T-helper 2 cell treated with Interferon-gamma antibody and Interleukin-4, amounts not matched to agents 5 μg/mL and 100 μg/mL, for 36 hours (primary cell): Measurements from ENCODE around the gene ST3GAL5.

ENCODE experiments used
- DNase-seq: peaks from one replicate; pipeline ENCODE4 v3.0.0; 2021; ENCODE audit warnings: low spot score
- H3K27ac Mint-ChIP-seq: one replicate; pipeline ENCODE4 v1.8.0; 2021; ENCODE audit warnings: mild to moderate bottlenecking, mixed read lengths
- H3K27me3 Mint-ChIP-seq: one replicate; pipeline ENCODE4 v1.8.0; 2021; ENCODE audit warnings: low read depth, mixed read lengths
- H3K36me3 Mint-ChIP-seq: one replicate; pipeline ENCODE4 v1.8.0; 2021; ENCODE audit warnings: low read depth, mixed read lengths
- H3K4me1 Mint-ChIP-seq: one replicate; pipeline ENCODE4 v1.8.0; 2021; ENCODE audit warnings: low read depth, mixed read lengths
- H3K4me3 Mint-ChIP-seq: one replicate; pipeline ENCODE4 v1.8.0; 2022; ENCODE audit warnings: mild to moderate bottlenecking, moderate library complexity, mixed read lengths
- H3K9me3 Mint-ChIP-seq: one replicate; pipeline ENCODE4 v1.8.0; 2021; ENCODE audit warnings: mixed read lengths

ST3GAL5 gene

GRCh38 chr2:85813211-85813981 lies 75.4 kb downstream of the ST3GAL5 start:
- Mint-ChIP-seq H3K27me3 (peaks cover 20% of the 10 kb centered on the region), H3K4me3 (no peak overlapping the region), H3K36me3 (no peaks in the 10 kb centered on the region), H3K4me1 (no peaks in the 10 kb centered on the region), H3K9me3 (no peaks in the 10 kb centered on the region), H3K27ac (no peak overlapping the region)
- no peak for DNase-seq

- Mint-ChIP-seq H3K27ac (no peak overlapping the region), H3K4me1 (no peaks in the 10 kb centered on the region), H3K27me3 (peaks cover 14% of the 10 kb centered on the region), H3K4me3 (no peak overlapping the region), H3K9me3 (no peaks in the 10 kb centered on the region), H3K36me3 (no peaks in the 10 kb centered on the region)
- DNase-seq, result no peak
Measured at GRCh38 chr2:85812094-85812735, 76.6 kb downstream of the ST3GAL5 start.

DNA sequence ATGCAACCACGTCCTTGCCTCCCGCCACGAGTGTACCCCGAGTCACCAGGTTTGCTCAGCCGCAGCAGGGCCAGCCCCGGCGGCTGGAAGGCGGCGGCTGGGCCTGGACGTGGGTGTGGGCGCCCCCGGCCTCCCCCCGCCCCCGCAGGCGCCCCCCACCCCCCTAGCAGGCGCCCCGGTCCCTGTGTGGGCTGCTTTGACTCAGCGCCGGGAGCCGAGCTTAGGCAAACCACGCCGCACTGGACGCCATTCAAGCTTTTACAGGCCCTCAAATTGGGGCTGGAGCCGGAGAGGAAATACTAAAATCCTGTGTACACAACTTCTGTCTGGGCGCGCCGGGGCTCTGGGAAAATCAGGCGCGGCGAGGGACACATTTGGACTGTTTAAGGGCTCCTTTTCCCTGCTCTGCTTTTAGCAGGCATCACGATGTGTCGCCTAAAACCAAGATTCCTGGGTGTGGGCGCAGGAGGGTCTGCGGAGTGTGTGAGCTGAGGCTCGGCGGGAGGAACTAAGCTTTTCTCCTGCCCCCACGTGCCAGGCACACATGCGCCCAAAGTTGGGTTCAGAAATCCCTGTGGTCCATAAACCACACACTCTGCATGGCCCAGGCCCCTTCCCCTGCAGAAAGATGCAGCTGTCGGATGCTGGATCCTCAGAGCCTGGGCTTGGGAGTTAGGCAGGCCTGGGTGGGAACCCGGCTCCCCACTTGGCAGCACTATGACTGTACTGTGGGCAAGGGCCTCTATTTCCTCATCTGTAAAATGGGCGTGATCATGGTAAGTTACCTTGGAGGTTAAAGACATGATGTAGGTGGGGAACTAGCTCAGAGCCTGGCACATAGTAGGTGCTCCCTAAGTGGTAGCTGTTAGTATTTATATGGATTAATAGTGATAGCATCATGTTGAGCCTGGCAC lies 77.4 kb downstream of the ST3GAL5 start:
- H3K4me1 Mint-ChIP-seq, result no peaks in the 10 kb centered on the region
- no peak for DNase-seq
- peaks cover 14% of the 10 kb centered on the region for H3K27me3 Mint-ChIP-seq
- H3K27ac Mint-ChIP-seq, result no peak overlapping the region
- no peaks in the 10 kb centered on the region for H3K36me3 Mint-ChIP-seq
- no peaks in the 10 kb centered on the region for H3K9me3 Mint-ChIP-seq
- H3K4me3 Mint-ChIP-seq, result no peak overlapping the region

DNA sequence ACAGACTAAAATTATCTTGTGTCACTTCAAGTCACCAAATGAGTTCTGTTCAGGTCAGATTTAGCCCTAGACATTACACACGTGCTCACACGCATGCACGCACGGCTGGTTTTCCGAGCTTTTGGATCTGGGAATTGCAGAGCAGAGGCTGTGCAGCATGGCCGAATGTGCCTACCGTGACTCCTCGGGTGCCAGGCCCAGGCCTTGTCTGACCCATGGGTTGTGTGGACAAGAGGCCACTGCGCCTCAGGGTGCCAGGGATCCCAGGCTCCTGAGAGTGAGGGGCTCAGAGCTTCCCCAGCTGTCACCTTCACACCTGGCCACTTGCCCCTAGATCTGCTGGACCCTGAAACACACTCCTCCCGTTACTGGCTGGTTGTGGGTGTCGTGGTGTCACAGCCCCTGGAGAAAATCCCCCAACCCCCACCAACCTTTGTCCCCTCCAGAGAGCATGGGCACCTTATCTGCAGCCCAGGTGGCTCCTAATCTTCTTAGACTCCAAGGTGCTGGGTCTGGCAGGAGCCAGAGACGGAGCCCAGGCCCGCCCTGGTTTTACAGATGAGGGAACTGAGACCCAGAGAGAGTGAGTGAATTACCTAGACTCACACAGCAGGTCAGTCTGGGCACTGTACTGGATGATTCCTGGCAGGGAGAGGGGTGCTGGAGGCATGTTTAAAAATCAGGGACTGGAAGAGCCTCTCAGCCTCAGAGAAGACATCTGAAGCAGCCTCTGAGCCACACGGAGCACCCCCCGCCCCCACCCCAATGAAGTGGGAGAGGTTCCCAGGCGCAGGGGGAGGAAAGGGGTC lies 78.2 kb downstream of the ST3GAL5 start:
- Mint-ChIP-seq H3K4me1 (no peaks in the 10 kb centered on the region), H3K9me3 (no peaks in the 10 kb centered on the region)
- no peak for DNase-seq

DNA sequence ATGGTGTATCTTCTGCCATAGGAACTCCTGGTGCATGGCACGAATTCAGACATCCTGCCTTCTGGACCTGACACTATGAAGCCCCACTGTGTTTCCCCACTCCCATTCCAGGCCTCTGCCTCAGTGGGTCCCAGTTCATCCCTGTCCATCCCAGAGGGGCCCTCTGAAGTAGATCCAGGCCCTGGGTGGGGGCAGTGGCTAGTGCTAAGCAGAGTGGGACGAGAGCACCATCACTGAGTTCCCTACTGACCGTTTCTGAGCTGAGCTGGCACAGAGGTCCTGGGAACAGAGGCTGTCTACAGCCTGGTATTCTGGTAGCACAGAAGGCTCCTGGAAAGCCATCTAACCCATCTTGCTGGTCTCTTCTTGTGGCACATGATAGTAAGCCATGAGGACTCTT lies 81.0 kb downstream of the ST3GAL5 start:
- Mint-ChIP-seq H3K4me3 (no peak overlapping the region), H3K27ac (no peak overlapping the region), H3K36me3 (no peaks in the 10 kb centered on the region), H3K27me3 (peaks cover 8% of the 10 kb centered on the region), H3K4me1 (peaks cover 7% of the 10 kb centered on the region), H3K9me3 (no peaks in the 10 kb centered on the region)
- no peak for DNase-seq

More for the DNA sequence above, 78.2 kb downstream of the ST3GAL5 start:
- Mint-ChIP-seq H3K27ac (no peak overlapping the region), H3K36me3 (no peaks in the 10 kb centered on the region), H3K4me3 (no peak overlapping the region), H3K27me3 (peaks cover 14% of the 10 kb centered on the region)

DNA sequence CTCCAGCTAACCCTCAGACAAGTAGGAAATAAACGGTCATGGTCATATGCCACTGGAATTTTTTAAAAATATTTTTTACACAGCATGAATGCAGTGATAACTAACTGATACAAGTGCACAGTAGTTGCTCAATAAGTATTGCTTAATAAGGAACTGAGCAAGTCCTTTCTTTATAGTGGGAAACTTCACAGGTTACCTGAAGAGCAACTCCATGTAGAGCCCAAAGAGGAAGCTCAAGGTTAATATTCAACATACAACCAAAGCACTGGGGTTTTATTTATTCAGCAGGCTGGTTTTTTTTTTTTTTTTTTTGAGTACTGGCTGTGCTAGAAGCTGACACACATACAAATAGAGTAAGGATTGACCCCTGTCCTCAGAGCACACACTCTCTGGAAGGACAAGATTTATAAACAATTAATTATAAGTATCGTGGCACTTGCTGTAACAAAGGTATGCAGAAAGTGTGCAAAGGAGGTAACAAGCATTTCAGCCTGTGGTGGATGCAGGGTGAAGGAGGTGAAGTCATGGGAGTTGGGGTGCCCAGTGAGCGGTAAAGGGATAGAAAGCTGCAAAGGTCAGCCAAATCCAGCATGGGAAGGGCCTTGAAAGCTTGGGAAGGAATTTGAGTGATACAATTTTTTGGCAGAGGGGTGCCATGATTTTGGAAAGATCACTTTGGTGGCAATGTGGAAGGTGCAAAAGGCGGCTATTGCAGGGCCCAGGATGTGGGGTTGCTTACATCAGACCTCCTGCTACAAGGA lies 82.3 kb downstream of the ST3GAL5 start:
- Mint-ChIP-seq H3K27me3 (peaks cover 8% of the 10 kb centered on the region), H3K4me1 (peaks cover 7% of the 10 kb centered on the region), H3K9me3 (no peaks in the 10 kb centered on the region), H3K36me3 (no peaks in the 10 kb centered on the region), H3K27ac (no peak overlapping the region), H3K4me3 (no peak overlapping the region)
- no peak for DNase-seq

- no peak for DNase-seq
Measured at GRCh38 chr2:85804583-85804982, 84.2 kb downstream of the ST3GAL5 start.

DNA sequence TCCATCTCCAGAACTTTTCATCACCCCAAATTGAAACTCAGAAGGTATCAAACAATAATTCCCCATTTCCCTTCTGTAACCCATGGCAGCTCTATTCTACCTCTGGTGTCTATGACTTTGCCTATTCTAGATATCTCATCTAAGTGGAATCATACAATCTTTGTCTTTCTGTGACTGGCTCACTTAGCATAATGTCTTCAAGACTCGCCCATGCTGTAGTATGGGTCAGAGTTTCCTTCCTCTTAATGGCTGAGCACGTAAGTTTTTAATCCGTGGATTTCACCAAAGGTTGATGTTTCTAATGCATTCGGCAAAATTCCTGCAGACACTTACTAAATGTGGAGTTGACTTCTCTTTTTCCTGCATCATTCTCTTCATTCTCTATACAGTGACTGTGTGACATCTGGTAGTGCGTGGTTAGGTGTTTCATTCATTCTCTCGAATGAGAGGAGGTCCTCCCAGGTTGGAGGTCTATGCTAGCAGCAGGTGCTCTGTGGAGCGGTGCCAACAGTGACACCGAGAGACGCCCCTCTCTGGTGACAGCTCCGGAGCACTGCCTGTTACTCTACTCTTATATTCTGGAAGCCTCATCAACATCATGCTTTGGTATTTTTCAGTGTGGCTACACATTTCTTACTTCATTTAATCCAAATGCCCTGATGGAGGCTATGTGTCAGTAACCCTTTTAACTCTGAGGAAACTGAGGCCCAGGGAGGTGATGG lies 84.9 kb downstream of the ST3GAL5 start:
- Mint-ChIP-seq H3K4me3 (no peak overlapping the region), H3K27me3 (peaks cover 8% of the 10 kb centered on the region), H3K9me3 (no peaks in the 10 kb centered on the region), H3K27ac (no peak overlapping the region), H3K36me3 (no peaks in the 10 kb centered on the region), H3K4me1 (peaks cover 7% of the 10 kb centered on the region)
- DNase-seq, result no peak

More at GRCh38 chr2:85804583-85804982, 84.2 kb downstream of the ST3GAL5 start:
- peaks cover 7% of the 10 kb centered on the region for H3K4me1 Mint-ChIP-seq
- no peak overlapping the region for H3K4me3 Mint-ChIP-seq
- no peak overlapping the region for H3K27ac Mint-ChIP-seq
- no peaks in the 10 kb centered on the region for H3K9me3 Mint-ChIP-seq
- H3K36me3 Mint-ChIP-seq, result no peaks in the 10 kb centered on the region
- H3K27me3 Mint-ChIP-seq, result peaks cover 7% of the 10 kb centered on the region

GRCh38 chr2:85802354-85803103 lies 86.3 kb downstream of the ST3GAL5 start:
- DNase-seq, result no peak

DNA sequence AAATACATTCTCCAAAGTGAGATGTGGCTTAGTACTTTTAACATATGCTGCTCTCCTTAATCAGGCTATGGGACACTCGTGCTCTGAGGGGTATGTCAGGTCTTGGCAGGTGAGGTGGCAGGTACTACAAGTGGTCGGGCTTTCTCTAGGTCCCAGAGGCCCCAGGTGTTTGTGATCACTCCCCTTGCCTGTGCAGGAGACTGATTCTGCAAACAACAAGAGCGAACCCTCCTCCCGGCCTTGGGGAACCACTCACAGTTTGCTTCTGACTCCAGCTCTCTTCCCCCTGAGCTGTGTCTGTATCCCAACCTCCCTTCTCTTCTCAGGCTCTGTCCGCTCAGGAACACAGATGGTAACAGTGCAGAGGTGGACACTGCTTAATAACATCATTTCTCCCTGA lies 86.9 kb downstream of the ST3GAL5 start:
- Mint-ChIP-seq H3K36me3 (no peaks in the 10 kb centered on the region), H3K4me1 (peaks cover 7% of the 10 kb centered on the region), H3K27me3 (peaks cover 12% of the 10 kb centered on the region), H3K9me3 (no peaks in the 10 kb centered on the region), H3K27ac (no peak overlapping the region), H3K4me3 (no peak overlapping the region)
- no peak for DNase-seq

More at GRCh38 chr2:85802354-85803103, 86.3 kb downstream of the ST3GAL5 start:
- Mint-ChIP-seq H3K27me3 (peaks cover 12% of the 10 kb centered on the region), H3K36me3 (no peaks in the 10 kb centered on the region), H3K27ac (no peak overlapping the region), H3K4me1 (peaks cover 7% of the 10 kb centered on the region), H3K9me3 (no peaks in the 10 kb centered on the region), H3K4me3 (no peak overlapping the region)

DNA sequence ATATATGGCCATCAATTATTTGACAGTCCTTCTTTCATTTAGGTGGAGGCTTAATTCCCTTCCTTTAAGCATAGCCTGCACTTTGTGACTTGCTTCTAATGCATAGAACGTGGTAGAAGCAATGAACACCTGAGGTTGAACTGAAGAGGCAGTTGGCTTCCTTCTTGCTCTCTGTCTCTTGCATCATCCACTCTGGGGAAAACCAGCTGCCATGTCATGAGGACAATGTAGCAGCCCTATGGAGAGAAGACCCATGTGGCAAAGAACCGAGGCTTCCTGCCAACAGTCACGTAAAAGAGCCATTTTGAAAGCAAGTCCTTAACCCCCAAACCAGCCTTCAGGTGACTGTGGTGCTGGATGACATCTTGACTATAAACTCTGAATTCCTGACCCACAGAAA lies 88.2 kb downstream of the ST3GAL5 start:
- Mint-ChIP-seq H3K4me1 (peaks cover 7% of the 10 kb centered on the region), H3K27me3 (peaks cover 12% of the 10 kb centered on the region), H3K36me3 (no peaks in the 10 kb centered on the region), H3K4me3 (no peak overlapping the region), H3K27ac (no peak overlapping the region), H3K9me3 (no peaks in the 10 kb centered on the region)
- no peak for DNase-seq
